Middle frontal gyrus (tissue), 1 donor: ENCODE measurements around the gene TRPM2.
"Not testable (repeated sequence)": the region's sequence is repeated elsewhere in the genome, so short reads cannot be mapped to it uniquely, and the experiment has no call there.

Experiments
- DNase-seq: peaks from one replicate; pipeline ENCODE4 v3.0.0-alpha.2; 2015; ENCODE audit warnings: low spot score; ENCODE audit errors: extremely low spot score

Gene TRPM2

GRCh38 chr21:44354001-44354405, 582 bp downstream of the TRPM2 start:
- no peak for DNase-seq

DNA sequence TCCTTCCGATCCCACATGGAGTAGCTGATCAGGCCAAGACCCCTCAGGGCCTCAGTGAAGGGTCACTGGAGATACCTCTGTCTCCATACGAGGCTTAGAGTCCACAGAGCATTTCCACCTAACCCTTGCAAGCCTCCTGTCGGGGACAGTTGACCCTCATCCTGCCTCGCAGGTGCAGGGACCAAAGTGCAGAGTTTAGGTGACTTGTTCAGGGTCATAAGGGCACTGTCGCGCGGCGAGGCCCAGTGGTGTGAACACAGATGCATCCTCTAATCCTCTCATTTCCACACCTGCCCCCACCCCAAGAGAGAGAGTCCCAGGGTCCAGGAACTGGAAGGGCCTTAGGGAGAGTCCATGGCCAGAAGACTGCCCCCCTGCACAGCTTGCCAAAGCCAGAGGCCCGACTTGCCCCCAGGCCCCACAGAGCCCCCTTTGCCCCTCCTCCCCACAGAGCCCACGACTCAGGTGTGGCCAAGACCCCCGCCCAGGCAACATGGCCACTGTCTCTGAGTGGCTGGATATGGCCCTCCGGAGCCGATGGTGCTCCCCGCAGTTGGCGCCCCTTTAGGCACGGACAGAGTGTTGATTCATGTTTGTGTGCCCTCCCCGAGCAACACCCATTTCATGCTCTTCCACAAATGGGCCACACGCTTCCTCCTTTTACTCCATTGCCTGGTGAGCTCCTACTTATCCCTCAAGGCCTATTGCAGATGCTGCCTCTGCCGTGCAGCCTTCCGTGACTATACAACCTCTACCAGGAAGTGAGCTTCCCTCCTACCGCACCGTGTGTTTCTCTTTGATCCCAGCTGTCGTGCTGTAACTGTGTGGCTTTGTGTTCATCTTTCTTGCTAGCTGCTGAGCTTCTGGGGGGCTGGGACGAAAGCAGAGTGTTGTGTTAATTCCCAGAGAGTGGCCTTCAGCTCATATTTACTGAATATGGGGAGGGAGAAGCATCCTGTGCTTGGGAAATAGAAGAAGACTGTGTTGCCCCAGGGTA, 1.7 kb downstream of the TRPM2 start:
- no peak for DNase-seq

DNA sequence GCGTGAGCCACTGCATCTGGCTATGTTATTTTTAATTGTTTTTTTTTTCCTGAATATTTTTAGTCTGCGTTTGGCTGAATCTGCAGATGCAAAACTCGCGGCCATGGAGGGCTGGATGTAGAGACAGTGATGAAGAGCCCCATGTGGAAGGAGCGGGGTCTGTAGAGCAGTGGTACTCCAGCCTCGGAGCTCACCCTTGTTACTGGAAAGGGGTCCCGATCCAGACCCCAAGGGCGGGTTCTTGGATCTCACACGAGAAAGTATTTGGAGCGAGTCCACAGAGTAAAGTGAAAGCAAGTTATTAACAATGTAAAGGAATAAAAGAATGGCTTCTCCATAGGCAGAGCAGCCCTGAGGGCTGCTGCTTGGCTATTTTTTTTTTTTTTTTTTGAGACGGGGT, 2.7 kb downstream of the TRPM2 start:
- DNase-seq = no peak

GRCh38 chr21:44356636-44357035, 3.2 kb downstream of the TRPM2 start:
- no peak for DNase-seq

- DNase-seq = no peak
Observed at GRCh38 chr21:44357064-44357837, 3.8 kb downstream of the TRPM2 start.

DNA sequence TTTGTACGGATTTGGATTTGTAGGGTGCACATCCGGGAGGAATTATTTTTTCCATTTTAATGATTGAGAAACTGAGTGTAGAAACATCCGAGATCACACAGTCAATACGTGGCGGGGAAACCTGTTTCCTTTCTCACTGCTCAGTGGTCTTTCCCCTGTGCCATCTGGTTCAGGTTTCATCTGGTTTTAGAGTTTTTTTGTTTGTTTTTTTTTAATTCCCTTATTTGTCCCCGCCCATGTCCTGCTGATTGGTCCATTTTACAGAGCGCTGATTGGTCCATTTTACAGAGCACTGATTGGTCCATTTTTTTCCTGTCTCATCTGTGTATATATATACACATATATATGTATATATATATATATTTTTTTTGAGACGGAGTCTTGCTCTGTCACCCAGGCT, 6.0 kb downstream of the TRPM2 start:
- DNase-seq = no peak

DNA sequence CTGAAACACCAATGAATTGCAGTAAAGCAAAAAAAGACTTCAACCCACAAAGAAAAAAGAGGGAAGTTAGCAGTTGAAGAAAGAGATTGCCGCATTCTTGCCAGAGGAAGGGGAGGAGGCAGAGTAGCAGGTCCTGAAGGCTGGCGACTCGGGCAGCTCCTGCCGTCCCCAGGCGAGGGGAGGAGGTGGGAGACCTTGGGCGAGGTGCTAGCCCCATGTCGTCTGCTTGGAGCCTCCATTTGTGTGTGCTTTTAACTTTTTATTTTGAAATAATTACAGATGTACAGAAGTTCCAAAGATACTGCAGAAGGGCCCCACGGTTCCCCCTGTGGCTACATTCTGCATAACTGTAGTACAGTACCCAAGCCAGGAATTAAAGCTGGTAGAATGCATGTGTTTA, 6.7 kb downstream of the TRPM2 start:
- no peak for DNase-seq

- DNase-seq = not testable (repeated sequence)
Observed at GRCh38 chr21:44361903-44362302, 8.5 kb downstream of the TRPM2 start.

DNA sequence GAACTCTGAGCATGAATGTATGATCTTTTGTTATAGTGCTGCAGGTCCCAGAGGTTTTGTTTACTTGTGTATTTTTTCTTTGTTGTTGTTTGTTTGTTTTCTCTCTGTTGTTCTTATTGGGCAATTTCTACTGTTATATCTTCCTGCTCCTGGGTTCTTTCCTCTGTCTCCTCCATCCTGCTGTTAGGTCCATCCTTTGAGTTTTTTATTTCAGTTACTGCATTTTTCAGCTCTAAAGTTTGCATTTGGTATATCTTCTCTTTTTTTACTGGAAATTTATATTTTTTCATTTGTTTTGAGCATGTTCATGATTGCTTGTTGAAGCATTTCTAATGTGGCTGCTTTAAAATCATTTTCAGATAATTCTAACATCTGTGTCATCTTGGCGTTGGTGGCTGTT, 9.9 kb downstream of the TRPM2 start:
- no peak for DNase-seq

- no peak for DNase-seq
Observed at GRCh38 chr21:44364151-44365053, 11.0 kb downstream of the TRPM2 start.

- no peak for DNase-seq
Observed at GRCh38 chr21:44365251-44365966, 12.0 kb downstream of the TRPM2 start.

DNA sequence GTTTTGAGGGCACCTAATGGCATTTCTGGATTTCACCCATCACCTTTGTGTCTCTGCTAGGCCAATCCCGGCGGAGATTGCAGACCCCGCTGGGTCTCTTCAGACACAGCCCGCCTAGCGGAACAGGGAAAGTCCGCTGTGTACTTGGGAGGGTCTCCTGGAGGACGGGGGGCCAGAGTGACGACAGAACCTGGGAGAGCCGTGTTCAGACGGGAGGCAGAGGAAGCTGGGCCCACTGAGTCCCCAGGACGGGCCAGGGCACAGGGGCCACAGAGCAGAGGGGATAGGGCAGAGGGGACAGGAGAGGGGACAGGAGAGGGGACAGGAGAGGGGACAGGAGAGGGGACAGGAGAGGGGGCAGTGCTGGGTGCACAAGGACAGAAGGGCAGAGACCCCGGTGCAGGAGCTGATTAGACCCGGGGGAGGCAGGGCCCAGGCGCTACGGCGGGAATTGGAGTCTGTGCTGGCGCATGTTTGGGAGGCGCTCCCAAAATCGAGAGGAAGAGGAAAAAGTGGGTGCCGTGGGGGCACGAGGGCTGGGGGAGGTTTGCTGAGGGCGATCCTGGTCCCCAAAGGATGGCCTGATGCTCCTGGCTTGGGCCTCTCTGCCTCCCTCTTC, 12.7 kb downstream of the TRPM2 start:
- DNase-seq = no peak

GRCh38 chr21:44366586-44367211, 13.3 kb downstream of the TRPM2 start:
- DNase-seq = no peak

- no peak for DNase-seq
Observed at GRCh38 chr21:44368711-44369446, 15.5 kb downstream of the TRPM2 start.

DNA sequence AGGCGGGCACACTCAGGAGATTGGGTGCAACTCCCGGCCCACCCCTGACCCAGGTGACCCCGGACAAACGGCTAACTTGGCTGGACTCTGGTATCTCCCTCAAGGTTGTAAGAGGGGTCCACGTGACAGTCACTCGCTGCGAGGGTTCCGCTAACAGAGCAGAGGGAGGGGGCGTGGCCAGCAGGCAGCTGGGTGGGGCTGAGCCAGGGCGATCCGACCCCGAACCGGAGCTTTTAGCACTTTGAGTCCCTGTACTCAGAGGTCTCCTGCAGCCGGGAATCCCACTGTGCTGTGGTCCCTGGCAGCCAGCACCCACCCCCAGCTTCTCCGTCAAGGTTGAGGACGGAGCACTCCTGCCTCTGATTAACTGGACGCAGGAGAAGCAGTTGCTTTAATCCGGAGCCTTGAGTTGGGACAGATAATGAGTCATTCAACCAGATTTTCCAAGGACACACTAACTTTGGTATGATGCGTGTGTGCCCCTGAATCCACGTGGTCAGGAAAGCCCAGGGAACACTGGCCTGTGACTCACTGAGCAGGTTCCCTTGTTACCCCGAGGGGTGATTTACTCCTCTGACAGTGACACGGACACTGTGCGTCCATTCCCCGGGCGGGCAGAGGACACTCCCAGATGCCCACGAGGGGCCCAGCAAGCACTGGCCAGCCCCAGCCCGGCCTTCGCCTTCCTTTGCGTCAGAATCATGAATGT, 16.8 kb downstream of the TRPM2 start:
- no peak for DNase-seq

GRCh38 chr21:44370786-44371410, 17.5 kb downstream of the TRPM2 start:
- no peak for DNase-seq

GRCh38 chr21:44371596-44371995, 18.2 kb downstream of the TRPM2 start:
- DNase-seq = no peak

DNA sequence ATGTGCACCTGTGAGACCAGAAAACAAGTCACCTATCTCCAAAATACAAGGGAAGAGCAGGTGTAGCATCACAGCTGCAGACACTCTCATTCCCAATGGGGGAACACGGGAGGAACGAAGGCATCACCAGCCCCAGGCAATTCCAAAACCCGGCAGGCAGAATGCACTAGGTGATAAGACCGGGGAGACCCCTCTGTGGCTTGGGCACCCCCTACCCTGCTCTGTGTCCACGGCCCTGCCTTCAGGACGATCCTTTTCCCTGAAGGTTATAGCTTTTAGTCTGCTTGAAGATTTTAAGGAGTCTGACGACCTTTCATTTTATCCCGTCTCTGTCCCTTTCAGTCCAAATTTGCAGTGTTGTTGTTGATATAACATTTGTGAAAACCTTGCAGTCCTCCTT, 19.2 kb downstream of the TRPM2 start:
- DNase-seq = no peak
